ENCODE data around the gene HUNK.
A peak's percentile ranks its signal among the peaks of the same experiment; 100 is the strongest.

Gene HUNK

GRCh38 chr21:31897311-31897710 is 24.5 kb downstream of the HUNK start:
- no peak for FAIRE-seq

DNA sequence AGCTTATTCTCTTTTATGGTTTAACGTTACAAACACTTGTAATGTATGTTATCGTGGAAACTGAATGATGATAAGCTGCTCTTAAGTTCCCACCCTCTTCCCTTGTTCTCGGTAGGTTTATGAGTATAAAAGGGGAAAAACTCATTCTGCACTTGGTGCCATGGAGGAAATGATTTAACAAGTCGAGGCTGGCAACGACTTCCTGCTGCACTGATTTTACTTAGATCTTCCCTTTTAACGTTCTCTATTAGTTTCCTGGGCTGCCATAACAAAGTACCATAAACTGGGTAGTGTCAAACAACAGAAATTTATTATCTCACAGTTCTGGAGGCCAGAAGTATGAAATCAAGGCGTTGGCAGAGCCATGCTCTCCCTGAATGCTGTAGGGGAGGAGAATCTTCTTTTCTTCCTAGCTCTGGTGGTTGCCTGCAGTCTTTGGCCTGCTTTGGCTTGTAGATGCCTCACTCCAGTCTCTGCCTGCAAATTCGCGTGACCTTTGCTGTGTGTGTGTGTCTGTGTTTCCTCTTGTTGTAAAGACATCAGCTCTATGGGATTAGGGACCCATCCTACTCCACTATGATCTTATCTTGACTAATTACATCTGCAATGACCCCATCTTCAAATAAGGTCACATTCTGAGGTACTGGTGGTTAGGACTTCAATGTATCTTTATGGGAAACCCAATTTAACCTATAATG is 26.3 kb downstream of the HUNK start:
- FAIRE-seq: no peak

DNA sequence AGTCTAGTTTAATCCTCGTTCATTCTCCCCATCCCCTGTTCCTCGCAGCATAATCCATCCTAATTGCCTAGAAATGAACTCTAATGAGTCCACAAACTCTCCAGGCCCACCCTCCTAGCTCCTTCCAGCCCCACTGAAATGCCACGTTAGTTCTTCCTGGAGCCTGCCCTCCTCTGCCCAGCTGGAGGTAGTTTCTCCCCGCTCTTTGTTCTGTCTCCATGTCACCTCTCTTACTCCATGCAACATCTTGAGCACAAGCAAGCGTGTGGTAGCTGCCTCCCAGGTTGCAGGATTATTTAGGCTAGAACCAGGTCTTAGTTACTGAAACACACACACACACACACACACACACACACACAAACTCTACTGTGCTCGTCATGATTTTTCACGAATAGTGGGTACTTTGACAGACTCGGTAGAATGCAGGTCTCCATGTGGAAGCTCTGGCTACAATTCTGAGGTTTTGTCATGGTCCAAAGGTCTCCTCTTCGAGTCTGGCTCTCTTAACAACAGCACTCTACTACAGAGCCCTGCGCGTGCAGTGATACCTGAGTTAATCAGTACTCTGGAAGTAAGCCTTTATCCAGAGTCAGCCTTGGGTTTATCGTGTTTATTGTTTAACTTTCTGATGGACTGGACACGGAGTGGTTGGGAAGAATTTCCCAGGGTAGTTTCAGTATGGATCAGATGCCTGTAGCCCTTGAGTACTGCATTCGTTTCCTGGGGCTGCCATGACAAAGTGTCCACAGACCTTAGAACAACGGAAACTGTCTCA is 27.5 kb downstream of the HUNK start:
- no peak for FAIRE-seq

- no peak for FAIRE-seq
Measured at GRCh38 chr21:31901315-31901714, 28.5 kb downstream of the HUNK start.

GRCh38 chr21:31902438-31902837 is 29.6 kb downstream of the HUNK start:
- FAIRE-seq: no peak

DNA sequence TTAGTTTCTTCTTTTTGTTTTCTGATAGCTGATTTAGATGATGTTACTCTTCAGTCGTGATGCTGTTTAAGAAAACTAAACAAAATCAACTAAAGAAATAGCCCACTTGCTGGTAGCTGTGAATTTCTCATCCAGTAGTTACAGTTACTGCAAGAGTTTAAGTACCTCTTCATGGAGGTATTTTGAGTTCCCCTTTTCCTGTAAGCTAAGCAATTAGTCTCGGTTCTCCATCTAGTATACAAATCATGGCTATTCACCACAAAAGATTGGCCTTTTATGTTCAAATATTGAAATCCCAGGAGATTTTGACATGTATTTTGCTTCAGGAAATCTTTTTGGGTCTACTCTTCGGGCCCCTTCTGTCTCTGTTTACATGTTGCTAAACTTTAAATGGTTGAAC is 31.1 kb downstream of the HUNK start:
- no peak for FAIRE-seq

DNA sequence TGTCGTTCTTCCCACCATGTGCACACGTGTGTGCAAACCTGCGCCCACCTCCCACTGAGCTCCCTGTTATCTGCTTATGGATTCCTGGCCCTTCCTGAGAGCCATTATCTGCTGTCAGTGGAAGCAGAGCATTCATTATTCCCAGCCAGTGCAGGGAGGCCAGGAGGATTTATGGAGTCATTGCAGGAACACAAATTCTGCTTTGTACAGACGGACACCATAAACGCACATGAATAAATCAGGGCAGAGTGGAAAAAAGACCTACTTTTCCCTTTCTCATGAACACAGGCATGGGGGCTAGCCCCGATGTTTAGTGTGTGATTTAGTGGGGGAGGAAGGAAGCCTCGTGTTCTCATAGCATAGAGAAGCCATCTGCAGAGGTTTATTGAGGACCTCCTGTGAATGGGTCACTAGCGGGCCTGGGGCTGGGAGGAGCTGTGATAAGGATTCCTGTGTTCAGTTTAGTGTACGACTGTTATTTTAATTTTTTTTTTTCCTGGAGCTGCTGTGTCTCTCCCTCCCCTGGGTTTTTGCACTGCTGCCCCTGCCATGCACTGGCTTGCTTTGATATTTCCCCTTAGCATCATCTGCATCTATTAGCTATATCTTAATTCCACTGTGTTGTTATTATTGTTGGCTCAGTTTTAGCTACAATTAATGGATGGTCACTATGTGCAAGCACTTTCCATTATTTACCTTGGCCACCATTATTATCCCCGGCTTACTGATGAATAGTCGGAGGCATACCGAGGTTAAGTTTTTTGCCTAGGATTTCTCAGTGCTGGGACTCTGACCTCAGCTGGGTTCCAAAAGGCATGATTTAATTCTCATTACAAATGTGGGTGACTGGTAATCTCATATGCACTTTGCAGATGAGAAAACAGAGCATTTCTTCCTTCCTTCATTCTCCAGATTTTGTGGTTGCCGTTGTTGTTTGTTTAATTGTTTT is 33.0 kb downstream of the HUNK start:
- no peak for FAIRE-seq

DNA sequence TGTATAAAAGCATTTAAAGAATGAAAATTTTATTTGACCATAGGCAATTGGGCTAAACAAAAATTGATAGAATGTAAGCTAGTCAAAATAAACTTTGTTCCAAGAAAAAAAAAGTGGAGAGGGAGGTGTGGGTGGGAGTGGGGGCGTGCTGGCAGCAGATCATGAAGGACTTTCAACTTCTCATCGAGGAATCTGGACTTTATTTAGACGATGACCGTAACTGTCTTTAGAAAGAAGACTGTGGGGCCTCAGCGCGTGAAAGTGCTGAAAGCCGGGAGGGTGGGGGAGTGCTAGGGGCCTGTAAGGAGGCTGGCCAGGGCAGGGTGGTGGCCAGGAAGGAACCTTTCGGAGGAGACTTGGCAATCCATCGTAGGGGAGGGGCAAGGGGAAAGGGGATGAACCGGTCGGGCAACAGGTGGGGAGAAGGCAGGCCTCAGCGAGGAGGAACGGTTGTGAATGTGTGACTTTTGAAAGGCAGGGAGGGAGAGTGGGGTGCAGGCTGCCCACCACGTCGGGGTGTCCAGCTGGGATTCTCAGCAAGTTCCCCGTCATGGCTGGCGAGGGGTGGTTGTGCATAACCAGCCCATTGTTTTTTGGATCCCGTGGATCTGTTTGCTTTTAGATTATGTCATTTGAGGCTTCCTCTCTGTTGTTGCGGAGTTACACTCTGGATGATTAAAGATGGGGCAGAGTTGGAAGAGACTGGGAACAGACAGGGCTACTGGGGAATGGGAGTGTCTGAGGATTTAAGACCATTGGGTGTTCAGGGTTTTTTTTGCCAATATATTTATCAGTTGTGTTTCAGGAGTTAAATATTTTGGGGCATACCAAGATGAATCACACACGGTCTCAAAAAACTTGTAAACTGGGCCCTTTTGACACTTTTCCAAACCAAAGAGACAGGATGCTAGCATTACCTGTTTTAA is 35.5 kb downstream of the HUNK start:
- peak; percentile 93 for FAIRE-seq

DNA sequence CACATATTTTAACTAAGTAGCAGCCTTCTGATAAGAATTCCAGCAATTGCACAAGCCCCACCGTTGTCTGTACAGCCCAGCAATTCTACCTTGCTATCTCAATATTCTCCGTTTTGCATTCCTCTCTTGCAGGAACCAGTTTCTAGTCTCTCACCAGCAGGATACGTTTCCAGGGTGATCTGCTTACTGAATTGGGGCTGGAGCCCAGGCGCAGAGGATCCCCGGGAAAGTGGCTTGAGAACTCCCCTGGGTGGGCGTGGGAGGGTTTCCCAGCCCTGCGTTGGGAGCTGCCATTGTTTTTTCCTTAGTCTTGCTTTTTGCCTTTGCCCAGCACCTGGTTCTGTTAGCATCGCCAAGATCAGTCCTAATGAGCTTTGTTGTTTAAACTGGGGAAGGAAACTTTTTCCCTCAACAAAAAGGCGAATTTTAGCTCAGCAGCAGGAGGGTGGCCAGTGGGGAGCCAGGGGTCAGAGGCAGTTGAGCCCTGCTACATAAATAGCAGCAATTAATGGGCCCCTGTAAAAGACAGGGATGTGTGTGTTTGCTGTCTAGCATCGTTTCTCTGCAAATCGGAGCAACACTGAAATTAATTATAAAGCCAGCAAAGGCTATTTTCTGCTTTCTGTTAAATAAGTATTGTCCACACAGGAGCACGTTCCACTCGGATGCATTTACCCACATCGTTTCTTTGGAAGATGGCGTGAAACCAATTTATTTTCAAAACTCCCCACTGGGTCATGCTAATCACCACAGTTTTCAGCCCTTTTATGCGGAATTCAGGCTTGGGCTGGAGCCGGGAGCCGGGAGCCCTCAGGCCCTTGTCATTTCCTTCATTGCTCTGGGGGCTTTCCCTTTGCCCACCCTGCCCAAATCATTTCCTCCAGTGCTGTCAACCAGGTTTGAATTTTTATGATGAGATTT is 36.6 kb downstream of the HUNK start:
- FAIRE-seq: peak; percentile 66

DNA sequence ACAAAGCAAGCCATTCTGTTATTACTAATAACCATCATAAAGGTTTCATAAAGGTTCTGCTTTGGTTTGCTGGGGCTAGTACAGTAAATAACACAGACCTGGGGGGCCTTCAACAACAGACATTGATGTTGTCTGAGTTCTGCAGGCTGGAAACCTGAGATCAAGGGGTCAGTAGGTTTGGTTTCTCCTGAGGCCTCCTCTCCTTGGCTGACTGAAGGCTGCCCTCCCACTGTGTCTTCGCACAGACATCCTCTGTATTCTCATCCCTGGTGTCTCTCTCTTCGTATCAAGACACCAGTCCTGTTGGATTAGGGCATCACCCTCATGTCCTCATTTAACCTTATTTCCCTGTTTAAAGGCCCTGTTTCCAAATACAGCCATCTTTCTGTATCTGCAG is 37.3 kb downstream of the HUNK start:
- FAIRE-seq: no peak

DNA sequence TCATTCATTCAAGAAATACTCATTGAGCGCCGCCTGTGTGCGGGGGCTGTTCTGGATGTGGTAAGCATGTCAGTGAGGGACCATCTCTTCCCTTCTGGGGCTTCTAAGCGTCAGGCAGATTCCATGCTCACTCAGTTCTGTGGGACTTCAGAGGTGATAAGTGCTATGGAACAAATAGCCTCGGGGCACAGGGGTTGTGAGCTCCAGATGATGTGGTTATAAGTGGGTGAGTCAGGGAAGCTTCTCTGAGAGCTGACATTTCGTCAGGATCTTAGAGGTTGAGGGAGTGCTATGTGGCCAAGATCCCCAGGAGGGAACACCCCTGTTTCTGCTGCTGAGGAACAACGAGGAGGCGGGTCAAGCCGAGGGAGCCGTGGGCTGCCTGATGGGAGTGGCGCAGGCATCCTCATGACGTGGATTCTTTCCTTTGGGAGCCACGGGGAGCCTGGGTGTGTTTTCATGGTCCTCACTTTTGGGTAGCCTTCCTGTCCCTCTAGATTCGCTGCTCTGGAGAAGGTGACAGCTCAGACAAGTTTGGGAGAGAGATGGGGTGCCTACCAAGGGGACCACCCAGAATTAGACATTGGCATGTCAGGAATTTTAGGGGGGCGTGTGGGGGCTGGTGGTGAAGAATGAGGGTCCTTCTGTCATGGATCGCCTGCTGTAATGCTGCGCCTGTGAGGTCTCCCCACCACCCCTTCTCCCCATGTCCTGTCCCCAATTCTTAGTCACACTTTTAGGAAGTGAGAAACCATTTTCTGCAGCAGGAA is 38.5 kb downstream of the HUNK start:
- FAIRE-seq: no peak

- FAIRE-seq: no peak
Measured at GRCh38 chr21:31912501-31912900, 39.7 kb downstream of the HUNK start.

DNA sequence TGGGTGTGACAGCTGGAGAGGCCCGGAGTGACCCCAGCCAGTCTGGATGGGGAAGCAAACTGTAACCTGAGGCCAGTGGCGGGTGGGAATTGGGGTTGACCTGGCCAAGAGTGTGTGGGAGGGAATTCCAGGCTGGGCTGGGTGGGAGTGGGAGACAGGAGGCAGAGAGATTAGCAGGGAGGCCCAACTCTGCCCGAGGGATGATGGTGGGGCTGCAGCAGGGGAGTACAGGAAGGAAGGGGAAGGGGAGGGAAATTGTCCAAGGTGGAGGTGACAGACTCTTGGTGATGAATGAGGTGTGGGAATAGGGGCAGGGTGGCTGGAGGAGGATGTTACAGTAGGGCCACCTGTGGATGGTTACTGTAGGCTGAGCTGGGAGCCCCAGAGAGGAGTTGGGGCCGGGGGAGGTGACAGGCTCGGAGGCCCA is 40.4 kb downstream of the HUNK start:
- FAIRE-seq: no peak

DNA sequence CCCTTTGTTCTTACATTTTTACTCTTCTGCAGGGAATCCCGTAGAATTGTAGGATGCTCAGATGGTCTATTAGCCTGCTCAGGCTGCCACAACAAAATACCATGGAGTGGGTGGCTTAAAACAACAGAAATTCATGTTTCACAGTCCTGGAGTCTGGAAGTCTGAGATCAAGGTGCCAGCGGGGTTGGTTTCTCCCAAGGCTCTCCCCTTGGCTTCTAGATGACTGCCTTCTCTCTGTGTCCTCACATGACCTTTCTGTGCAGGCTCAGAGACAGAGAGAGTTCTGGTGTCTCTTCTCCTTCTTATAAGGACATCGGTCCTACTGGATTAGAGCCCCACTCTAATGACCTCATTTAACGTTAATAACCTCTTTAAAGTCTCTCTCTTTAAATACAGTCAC is 41.7 kb downstream of the HUNK start:
- no peak for FAIRE-seq

DNA sequence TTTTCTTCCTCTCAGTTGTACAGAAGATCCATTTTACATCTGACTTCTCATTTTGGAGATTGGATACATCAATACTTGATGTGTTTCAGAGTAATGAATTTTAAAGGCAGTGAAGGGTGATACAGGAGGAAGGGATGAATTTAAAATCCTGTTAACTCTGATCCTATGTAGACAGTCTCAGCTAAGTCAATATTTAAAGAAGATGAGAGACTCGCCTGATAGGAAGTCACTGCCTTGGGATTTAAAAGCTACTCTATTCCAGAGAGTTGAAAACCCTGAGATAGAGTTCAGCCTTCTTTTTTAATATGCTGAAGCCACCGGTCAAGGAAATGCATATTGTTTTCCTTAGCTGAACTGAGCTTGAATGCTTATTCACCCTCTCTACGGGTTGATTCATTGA is 42.7 kb downstream of the HUNK start:
- no peak for FAIRE-seq

GRCh38 chr21:31917108-31917507 is 44.3 kb downstream of the HUNK start:
- FAIRE-seq: no peak

- FAIRE-seq: no peak
Measured at GRCh38 chr21:31918250-31918775, 45.5 kb downstream of the HUNK start.

DNA sequence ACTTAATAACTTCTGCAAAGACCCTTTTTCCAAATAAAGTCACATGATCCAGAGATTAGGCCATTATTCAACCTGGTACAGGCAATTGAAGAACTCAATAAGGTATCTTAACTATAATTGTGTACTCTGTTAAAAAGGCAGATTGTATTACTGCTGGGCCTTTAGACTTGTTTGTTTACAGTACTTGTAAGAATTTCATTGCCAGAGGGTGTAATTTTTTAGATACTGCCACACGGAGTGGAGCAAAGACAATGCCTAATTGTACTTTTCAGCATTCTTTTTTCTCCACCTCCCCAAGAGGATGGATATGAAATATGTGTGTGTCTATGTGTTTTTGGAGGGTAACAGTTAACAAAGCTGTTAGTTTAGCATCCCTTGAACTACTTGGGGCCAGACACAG is 47.5 kb downstream of the HUNK start:
- FAIRE-seq: no peak

DNA sequence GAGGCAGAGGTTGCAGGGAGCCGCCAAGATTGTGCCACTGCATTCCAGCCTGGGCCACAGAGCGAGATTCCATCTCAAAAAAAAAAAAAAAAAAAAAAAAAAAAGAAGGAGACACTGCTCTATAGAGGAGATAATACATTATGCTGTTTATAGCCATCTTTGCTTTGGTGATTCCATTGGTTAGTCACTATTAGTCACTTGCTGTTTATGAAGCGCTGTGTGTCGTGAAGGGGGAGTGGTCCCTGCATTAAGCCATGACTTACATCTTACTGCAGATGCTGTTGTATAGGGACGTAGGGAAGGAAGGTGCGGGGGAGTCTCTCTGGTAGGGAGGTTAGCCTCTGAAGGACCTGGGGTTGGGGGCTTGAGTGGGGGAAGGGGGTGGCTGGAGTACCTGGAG is 48.3 kb downstream of the HUNK start:
- FAIRE-seq: no peak

DNA sequence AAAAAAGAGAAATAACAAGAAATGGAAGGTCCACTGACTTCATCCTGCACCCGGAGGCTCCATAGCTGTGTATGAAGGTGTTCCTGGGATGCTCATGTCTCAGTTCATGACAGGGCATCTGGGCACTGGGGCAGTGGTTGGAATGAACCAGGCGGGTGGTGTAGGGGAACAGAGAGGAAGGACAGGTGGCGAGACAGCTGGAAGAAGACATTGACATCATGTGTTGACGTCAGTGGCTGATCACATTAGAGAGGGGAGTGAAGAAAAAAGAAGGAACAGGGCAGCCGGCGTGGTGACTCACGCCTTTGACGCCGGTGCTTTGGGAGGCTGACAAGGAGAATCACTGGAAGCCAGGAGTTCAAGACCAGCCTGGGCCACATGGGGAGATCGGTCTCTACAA is 50.1 kb downstream of the HUNK start:
- FAIRE-seq: no peak

Measured in endometrium (tissue), 2 donors.